ENCODE results near the gene ACACB.

DNA sequence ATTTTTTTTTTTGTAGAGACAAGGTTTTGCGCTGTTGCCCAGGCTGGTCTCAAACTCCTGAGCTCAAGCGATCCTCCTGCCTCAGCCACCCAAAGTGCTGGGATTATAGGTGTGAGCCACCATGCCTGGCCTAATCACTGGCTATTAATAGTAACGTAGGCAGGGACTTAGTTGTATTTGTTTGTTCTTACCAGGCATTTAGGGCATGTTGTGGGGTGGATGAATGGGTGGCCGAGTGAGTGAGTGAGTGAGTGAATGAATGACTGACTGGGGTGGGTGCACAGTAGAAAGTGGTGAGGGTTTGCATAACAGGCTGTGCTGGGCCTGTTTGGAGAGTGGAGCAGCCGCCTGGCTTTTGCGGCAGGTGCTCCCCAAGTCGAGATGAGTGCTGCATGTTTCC lies 105.7 kb downstream of the ACACB start:
- TF ChIP-seq POLR2AphosphoS5 (IDR thresholded peaks at IDR 0.05; ENCODE audit: insufficient read depth, low read depth, low read length), result no peak
- TF ChIP-seq, protein P1, sequence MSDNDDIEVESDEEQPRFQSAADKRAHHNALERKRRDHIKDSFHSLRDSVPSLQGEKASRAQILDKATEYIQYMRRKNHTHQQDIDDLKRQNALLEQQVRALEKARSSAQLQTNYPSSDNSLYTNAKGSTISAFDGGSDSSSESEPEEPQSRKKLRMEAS (IDR thresholded peaks at IDR 0.05; ENCODE audit: insufficient read depth, insufficient read length), result no peak
- TF ChIP-seq, protein P2, sequence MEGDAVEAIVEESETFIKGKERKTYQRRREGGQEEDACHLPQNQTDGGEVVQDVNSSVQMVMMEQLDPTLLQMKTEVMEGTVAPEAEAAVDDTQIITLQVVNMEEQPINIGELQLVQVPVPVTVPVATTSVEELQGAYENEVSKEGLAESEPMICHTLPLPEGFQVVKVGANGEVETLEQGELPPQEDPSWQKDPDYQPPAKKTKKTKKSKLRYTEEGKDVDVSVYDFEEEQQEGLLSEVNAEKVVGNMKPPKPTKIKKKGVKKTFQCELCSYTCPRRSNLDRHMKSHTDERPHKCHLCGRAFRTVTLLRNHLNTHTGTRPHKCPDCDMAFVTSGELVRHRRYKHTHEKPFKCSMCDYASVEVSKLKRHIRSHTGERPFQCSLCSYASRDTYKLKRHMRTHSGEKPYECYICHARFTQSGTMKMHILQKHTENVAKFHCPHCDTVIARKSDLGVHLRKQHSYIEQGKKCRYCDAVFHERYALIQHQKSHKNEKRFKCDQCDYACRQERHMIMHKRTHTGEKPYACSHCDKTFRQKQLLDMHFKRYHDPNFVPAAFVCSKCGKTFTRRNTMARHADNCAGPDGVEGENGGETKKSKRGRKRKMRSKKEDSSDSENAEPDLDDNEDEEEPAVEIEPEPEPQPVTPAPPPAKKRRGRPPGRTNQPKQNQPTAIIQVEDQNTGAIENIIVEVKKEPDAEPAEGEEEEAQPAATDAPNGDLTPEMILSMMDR (IDR thresholded peaks at IDR 0.05; ENCODE audit: extremely low read depth in 1 of 2, insufficient read depth in 1 of 2, low read depth in 1 of 2, low read length in 2 of 2), result no peak

Data from endothelial cell of umbilical vein (primary cell).